GM23338 (cell line): Measurements from ENCODE around the gene LRRC37A3. TPM values are rescaled to one million over a fixed set of nuclear protein-coding genes. Genes with fewer than 3 reads are reported as not detected.
A peak's percentile ranks its signal among the peaks of the same experiment; 100 is the strongest.

ENCODE experiments used
- ATAC-seq: fragments of 200-7000 bp; cut with Tn5 transposase; 3 replicates; pipeline ENCODE4 v1.9.1; 2020
- DNase-seq: peaks from one replicate; pipeline ENCODE4 v3.0.0-alpha.2; 2015; ENCODE audit warnings: low spot score
- H2AFZ ChIP-seq: fragments of 200-600 bp; sonication (generic); 2 replicates; pipeline ENCODE4 v1.8.0; 2016; ENCODE audit warnings: antibody characterized with exemption, mild to moderate bottlenecking, moderate library complexity
- H3F3A ChIP-seq: fragments of 200-600 bp; sonication (generic); replicated peaks from 2 replicates; pipeline ENCODE4 v1.8.0; 2017; ENCODE audit warnings: antibody characterized with exemption, mixed run types, low read depth
- H3K27ac ChIP-seq: fragments of 200-600 bp; sonication (generic); 2 replicates; pipeline ENCODE4 v1.6.1; 2016; ENCODE audit warnings: low read depth
- H3K27me3 ChIP-seq: fragments of 200-600 bp; sonication (generic); 2 replicates; pipeline ENCODE4 v1.8.0; 2016; ENCODE audit warnings: mild to moderate bottlenecking, mixed run types, moderate library complexity; ENCODE audit not compliant: insufficient read depth
- H3K36me3 ChIP-seq: fragments of 200-600 bp; sonication (generic); 2 replicates; pipeline ENCODE4 v1.8.0; 2016; ENCODE audit warnings: mild to moderate bottlenecking; ENCODE audit not compliant: insufficient read depth
- H3K4me1 ChIP-seq: fragments of 200-600 bp; sonication (generic); 2 replicates; pipeline ENCODE4 v1.8.0; 2016; ENCODE audit warnings: mild to moderate bottlenecking, moderate library complexity; ENCODE audit not compliant: insufficient read depth
- H3K4me2 ChIP-seq: fragments of 200-600 bp; sonication (generic); 2 replicates; pipeline ENCODE4 v1.7.1; 2017; ENCODE audit warnings: mixed run types
- H3K4me3 ChIP-seq: fragments of 200-600 bp; sonication (generic); 2 replicates; pipeline ENCODE4 v1.6.1; 2016; ENCODE audit warnings: mixed run types
- H3K79me2 ChIP-seq: fragments of 200-600 bp; sonication (generic); replicated peaks from 2 replicates; pipeline ENCODE4 v1.8.0; 2017; ENCODE audit warnings: mild to moderate bottlenecking; ENCODE audit not compliant: insufficient read depth
- H3K9me2 ChIP-seq: fragments of 200-600 bp; sonication (generic); 2 replicates; pipeline ENCODE4 v1.8.0; 2017; ENCODE audit not compliant: insufficient read depth
- H4K20me1 ChIP-seq: fragments of 200-600 bp; sonication (generic); replicated peaks from 2 replicates; pipeline ENCODE4 v1.8.0; 2017; ENCODE audit warnings: mild to moderate bottlenecking; ENCODE audit not compliant: insufficient read depth
- H3K27ac Mint-ChIP-seq: 2 replicates; pipeline ENCODE4 v1.8.0; 2020; ENCODE audit warnings: inconsistent platforms, mild to moderate bottlenecking, moderate library complexity, mixed read lengths
- H3K27me3 Mint-ChIP-seq: 3 replicates; pipeline ENCODE4 v1.8.0; 2022; ENCODE audit warnings: low read depth, mild to moderate bottlenecking, moderate library complexity, mixed read lengths, inconsistent platforms; ENCODE audit not compliant: insufficient read depth, poor library complexity
- H3K36me3 Mint-ChIP-seq: 3 replicates; pipeline ENCODE4 v1.8.0; 2021; ENCODE audit warnings: low read depth, mild to moderate bottlenecking, inconsistent platforms, moderate library complexity, mixed read lengths
- H3K4me1 Mint-ChIP-seq: 3 replicates; pipeline ENCODE4 v1.8.0; 2020; ENCODE audit warnings: mild to moderate bottlenecking, inconsistent platforms, mixed read lengths
- H3K4me3 Mint-ChIP-seq: 3 replicates; pipeline ENCODE4 v1.8.0; 2021; ENCODE audit warnings: moderate library complexity, mild to moderate bottlenecking, inconsistent platforms, mixed read lengths
- H3K9me3 Mint-ChIP-seq: 3 replicates; pipeline ENCODE4 v1.8.0; 2020; ENCODE audit warnings: moderate library complexity, mild to moderate bottlenecking, inconsistent platforms, mixed read lengths
- CREB1 ChIP-seq: fragments of 250-450 bp; sonication (Bioruptor Pico); IDR thresholded peaks from 2 replicates; pipeline ENCODE4 v1.5.0; 2020; ENCODE audit warnings: low read depth, mild to moderate bottlenecking, moderate library complexity
- EZH2phosphoT487 ChIP-seq: fragments of 200-600 bp; sonication (generic); IDR thresholded peaks from one replicate; pipeline ENCODE4 v1.8.1; 2018; ENCODE audit warnings: antibody characterized with exemption; ENCODE audit not compliant: unreplicated experiment
- JUNB ChIP-seq: IDR thresholded peaks from one replicate; pipeline ENCODE4 v1.6.1; 2016; ENCODE audit warnings: antibody characterized with exemption; ENCODE audit not compliant: unreplicated experiment
- NANOG ChIP-seq: IDR thresholded peaks from 2 replicates; pipeline ENCODE4 v1.6.1; 2016; ENCODE audit warnings: antibody characterized with exemption, borderline replicate concordance
- POLR2AphosphoS5 ChIP-seq: IDR thresholded peaks from 2 replicates; pipeline ENCODE4 v1.6.1; 2016; ENCODE audit warnings: antibody characterized with exemption, low read depth
- STAT1 ChIP-seq: IDR thresholded peaks from one replicate; pipeline ENCODE4 v1.6.1; 2016; ENCODE audit warnings: antibody characterized with exemption; ENCODE audit not compliant: unreplicated experiment
- ZNF114 ChIP-seq: fragments of 250-450 bp; sonication (Bioruptor Pico); IDR thresholded peaks from 2 replicates; pipeline ENCODE4 v1.5.0; 2020; ENCODE audit warnings: mild to moderate bottlenecking, moderate library complexity
- ZNF331 ChIP-seq: fragments of 250-450 bp; sonication (Bioruptor Pico); IDR thresholded peaks from 2 replicates; pipeline ENCODE4 v1.5.0; 2020; ENCODE audit warnings: low read depth, mild to moderate bottlenecking, moderate library complexity
- polyA plus RNA-seq: library from polyadenylated mRNA; unstranded; fragments of >200 nt; fragmentation: Nextera tagmentation; extraction: Ambion mirVana; gene quantifications from 2 replicates; pipeline ENCODE4 v1.2.1, GENCODE V29; 2016
- total RNA-seq: library from RNA; depleted of rRNA; stranded (reverse); fragments of >200 nt; shearing (Covaris generic); gene quantifications from 2 replicates; pipeline ENCODE4 v1.2.3, GENCODE V29; 2014
- TF ChIP-seq, protein P1 (sequence below), 2 experiments: fragments of 200-600 bp in 1 of 2; sonication (generic) in 1 of 2; conservative IDR thresholded peaks; 2 replicates each; pipeline versions ENCODE4 v1.5.1 to v1.6.1; 2016 to 2017; ENCODE audit warnings: antibody characterized with exemption in 2 of 2, low read depth in 2 of 2, mild to moderate bottlenecking in 2 of 2, moderate library complexity in 1 of 2
- TF ChIP-seq, protein P2 (sequence below): IDR thresholded peaks from 2 replicates; pipeline ENCODE4 v1.6.1; 2016; ENCODE audit warnings: antibody characterized with exemption
- TF ChIP-seq, protein P3 (sequence below): IDR thresholded peaks from one replicate; pipeline ENCODE4 v1.6.1; 2018; ENCODE audit warnings: antibody characterized with exemption; ENCODE audit not compliant: unreplicated experiment
- TF ChIP-seq, protein P4 (sequence below): fragments of 250-450 bp; sonication (Bioruptor Pico); IDR thresholded peaks from 2 replicates; pipeline ENCODE4 v1.5.0; 2020; ENCODE audit warnings: mild to moderate bottlenecking, moderate library complexity

LRRC37A3 gene
- total and polyA plus RNA-seq, 2 experiments from 2014 or later = 3.5 to 5.6 TPM

DNA sequence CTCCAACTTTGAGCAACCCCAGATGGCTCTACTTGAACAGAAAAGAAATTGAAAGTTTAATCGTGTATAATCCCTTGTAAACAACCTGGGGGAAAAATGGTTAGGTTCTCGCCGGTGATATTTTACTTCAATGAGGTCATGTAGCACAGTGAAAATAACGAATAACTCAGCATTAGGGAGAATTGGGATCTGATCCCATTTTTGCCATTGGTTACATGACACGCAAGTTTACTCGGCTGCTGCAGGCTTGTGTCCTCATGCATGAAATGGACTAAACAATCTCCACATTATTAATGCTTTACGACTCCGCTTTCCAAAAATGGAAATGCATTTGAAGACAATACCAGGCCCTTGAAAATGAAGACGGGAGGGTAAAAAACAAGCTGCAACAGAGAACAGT, 45.5 kb upstream of the LRRC37A3 start:
- H3K27ac Mint-ChIP-seq = no peak overlapping the region
- no peak overlapping the region for H3K4me3 ChIP-seq
- no peak for DNase-seq

More for the DNA sequence above, 45.5 kb upstream of the LRRC37A3 start:
- no peaks in the 10 kb centered on the region for H3K79me2 ChIP-seq
- no peak for TF ChIP-seq JUNB
- TF ChIP-seq, protein P1, sequence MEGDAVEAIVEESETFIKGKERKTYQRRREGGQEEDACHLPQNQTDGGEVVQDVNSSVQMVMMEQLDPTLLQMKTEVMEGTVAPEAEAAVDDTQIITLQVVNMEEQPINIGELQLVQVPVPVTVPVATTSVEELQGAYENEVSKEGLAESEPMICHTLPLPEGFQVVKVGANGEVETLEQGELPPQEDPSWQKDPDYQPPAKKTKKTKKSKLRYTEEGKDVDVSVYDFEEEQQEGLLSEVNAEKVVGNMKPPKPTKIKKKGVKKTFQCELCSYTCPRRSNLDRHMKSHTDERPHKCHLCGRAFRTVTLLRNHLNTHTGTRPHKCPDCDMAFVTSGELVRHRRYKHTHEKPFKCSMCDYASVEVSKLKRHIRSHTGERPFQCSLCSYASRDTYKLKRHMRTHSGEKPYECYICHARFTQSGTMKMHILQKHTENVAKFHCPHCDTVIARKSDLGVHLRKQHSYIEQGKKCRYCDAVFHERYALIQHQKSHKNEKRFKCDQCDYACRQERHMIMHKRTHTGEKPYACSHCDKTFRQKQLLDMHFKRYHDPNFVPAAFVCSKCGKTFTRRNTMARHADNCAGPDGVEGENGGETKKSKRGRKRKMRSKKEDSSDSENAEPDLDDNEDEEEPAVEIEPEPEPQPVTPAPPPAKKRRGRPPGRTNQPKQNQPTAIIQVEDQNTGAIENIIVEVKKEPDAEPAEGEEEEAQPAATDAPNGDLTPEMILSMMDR (conservative IDR thresholded peaks at IDR 0.05; ENCODE audit: low read depth in 2 of 2) = no peak
- TF ChIP-seq EZH2phosphoT487 = no peak
- no peak for TF ChIP-seq CREB1 (CRISPR knock-in tag)
- no peak for TF ChIP-seq ZNF331
- TF ChIP-seq, protein P2, sequence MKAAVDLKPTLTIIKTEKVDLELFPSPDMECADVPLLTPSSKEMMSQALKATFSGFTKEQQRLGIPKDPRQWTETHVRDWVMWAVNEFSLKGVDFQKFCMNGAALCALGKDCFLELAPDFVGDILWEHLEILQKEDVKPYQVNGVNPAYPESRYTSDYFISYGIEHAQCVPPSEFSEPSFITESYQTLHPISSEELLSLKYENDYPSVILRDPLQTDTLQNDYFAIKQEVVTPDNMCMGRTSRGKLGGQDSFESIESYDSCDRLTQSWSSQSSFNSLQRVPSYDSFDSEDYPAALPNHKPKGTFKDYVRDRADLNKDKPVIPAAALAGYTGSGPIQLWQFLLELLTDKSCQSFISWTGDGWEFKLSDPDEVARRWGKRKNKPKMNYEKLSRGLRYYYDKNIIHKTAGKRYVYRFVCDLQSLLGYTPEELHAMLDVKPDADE = no peak
- TF ChIP-seq, protein P3, sequence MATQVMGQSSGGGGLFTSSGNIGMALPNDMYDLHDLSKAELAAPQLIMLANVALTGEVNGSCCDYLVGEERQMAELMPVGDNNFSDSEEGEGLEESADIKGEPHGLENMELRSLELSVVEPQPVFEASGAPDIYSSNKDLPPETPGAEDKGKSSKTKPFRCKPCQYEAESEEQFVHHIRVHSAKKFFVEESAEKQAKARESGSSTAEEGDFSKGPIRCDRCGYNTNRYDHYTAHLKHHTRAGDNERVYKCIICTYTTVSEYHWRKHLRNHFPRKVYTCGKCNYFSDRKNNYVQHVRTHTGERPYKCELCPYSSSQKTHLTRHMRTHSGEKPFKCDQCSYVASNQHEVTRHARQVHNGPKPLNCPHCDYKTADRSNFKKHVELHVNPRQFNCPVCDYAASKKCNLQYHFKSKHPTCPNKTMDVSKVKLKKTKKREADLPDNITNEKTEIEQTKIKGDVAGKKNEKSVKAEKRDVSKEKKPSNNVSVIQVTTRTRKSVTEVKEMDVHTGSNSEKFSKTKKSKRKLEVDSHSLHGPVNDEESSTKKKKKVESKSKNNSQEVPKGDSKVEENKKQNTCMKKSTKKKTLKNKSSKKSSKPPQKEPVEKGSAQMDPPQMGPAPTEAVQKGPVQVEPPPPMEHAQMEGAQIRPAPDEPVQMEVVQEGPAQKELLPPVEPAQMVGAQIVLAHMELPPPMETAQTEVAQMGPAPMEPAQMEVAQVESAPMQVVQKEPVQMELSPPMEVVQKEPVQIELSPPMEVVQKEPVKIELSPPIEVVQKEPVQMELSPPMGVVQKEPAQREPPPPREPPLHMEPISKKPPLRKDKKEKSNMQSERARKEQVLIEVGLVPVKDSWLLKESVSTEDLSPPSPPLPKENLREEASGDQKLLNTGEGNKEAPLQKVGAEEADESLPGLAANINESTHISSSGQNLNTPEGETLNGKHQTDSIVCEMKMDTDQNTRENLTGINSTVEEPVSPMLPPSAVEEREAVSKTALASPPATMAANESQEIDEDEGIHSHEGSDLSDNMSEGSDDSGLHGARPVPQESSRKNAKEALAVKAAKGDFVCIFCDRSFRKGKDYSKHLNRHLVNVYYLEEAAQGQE = no peak
- TF ChIP-seq NANOG = no peak
- no peak for TF ChIP-seq STAT1
- TF ChIP-seq POLR2AphosphoS5 = no peak
- TF ChIP-seq, protein P4, sequence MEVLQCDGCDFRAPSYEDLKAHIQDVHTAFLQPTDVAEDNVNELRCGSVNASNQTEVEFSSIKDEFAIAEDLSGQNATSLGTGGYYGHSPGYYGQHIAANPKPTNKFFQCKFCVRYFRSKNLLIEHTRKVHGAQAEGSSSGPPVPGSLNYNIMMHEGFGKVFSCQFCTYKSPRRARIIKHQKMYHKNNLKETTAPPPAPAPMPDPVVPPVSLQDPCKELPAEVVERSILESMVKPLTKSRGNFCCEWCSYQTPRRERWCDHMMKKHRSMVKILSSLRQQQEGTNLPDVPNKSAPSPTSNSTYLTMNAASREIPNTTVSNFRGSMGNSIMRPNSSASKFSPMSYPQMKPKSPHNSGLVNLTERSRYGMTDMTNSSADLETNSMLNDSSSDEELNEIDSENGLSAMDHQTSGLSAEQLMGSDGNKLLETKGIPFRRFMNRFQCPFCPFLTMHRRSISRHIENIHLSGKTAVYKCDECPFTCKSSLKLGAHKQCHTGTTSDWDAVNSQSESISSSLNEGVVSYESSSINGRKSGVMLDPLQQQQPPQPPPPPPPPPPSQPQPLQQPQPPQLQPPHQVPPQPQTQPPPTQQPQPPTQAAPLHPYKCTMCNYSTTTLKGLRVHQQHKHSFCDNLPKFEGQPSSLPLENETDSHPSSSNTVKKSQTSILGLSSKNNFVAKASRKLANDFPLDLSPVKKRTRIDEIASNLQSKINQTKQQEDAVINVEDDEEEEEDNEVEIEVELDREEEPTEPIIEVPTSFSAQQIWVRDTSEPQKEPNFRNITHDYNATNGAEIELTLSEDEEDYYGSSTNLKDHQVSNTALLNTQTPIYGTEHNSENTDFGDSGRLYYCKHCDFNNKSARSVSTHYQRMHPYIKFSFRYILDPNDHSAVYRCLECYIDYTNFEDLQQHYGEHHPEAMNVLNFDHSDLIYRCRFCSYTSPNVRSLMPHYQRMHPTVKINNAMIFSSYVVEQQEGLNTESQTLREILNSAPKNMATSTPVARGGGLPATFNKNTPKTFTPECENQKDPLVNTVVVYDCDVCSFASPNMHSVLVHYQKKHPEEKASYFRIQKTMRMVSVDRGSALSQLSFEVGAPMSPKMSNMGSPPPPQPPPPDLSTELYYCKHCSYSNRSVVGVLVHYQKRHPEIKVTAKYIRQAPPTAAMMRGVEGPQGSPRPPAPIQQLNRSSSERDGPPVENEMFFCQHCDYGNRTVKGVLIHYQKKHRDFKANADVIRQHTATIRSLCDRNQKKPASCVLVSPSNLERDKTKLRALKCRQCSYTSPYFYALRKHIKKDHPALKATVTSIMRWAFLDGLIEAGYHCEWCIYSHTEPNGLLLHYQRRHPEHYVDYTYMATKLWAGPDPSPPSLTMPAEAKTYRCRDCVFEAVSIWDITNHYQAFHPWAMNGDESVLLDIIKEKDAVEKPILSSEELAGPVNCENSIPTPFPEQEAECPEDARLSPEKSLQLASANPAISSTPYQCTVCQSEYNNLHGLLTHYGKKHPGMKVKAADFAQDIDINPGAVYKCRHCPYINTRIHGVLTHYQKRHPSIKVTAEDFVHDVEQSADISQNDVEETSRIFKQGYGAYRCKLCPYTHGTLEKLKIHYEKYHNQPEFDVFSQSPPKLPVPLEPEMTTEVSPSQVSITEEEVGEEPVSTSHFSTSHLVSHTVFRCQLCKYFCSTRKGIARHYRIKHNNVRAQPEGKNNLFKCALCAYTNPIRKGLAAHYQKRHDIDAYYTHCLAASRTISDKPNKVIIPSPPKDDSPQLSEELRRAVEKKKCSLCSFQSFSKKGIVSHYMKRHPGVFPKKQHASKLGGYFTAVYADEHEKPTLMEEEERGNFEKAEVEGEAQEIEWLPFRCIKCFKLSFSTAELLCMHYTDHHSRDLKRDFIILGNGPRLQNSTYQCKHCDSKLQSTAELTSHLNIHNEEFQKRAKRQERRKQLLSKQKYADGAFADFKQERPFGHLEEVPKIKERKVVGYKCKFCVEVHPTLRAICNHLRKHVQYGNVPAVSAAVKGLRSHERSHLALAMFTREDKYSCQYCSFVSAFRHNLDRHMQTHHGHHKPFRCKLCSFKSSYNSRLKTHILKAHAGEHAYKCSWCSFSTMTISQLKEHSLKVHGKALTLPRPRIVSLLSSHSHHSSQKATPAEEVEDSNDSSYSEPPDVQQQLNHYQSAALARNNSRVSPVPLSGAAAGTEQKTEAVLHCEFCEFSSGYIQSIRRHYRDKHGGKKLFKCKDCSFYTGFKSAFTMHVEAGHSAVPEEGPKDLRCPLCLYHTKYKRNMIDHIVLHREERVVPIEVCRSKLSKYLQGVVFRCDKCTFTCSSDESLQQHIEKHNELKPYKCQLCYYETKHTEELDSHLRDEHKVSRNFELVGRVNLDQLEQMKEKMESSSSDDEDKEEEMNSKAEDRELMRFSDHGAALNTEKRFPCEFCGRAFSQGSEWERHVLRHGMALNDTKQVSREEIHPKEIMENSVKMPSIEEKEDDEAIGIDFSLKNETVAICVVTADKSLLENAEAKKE (CRISPR knock-in tag) = no peak
- no peak for TF ChIP-seq ZNF114 (CRISPR knock-in tag)
- Mint-ChIP-seq H3K36me3 (no peaks in the 10 kb centered on the region), H3K27me3 (peaks cover 5% of the 10 kb centered on the region), H3K4me1 (peaks cover 4% of the 10 kb centered on the region), H3K9me3 (no peaks in the 10 kb centered on the region), H3K4me3 (peak overlapping the region; percentile 44)
- no peak overlapping the region for H3K4me2 ChIP-seq
- H3K27me3 ChIP-seq = peaks cover 9% of the 10 kb centered on the region; the same call in 1 of the 2 replicates
- H2AFZ ChIP-seq = no peak overlapping the region
- peaks cover 6% of the 10 kb centered on the region; the same call in 1 of the 2 replicates for H3K4me1 ChIP-seq
- H3F3A ChIP-seq = no peaks in the 10 kb centered on the region
- no peak for ATAC-seq
- no peaks in the 10 kb centered on the region for H3K9me2 ChIP-seq
- H4K20me1 ChIP-seq = no peaks in the 10 kb centered on the region
- H3K27ac ChIP-seq = no peak overlapping the region
- no peaks in the 10 kb centered on the region for H3K36me3 ChIP-seq
